ENCODE data around the gene CCDC30.

GRCh38 chr1:42456010-42456753 is 6.9 kb upstream of the CCDC30 start, which contains the start of the genes PPCS and ZMYND12:
- TF ChIP-seq CTCF (IDR thresholded peaks at IDR 0.05) (peak in 4 of 5 experiments; percentile 22 to 82 (median 50)), POLR2A (IDR thresholded peaks at IDR 0.05) (peak; percentile 88), POLR2AphosphoS5 (IDR thresholded peaks at IDR 0.05) (peak; percentile 19 to 82 (median 76))

Data from transverse colon (tissue), 4 donors.